KOPT-K1 (cell line): Measurements from ENCODE around the gene ITGA4.

Source experiments
- H3K27ac ChIP-seq: fragments of 200-600 bp; sonication (generic); 2 replicates; pipeline ENCODE4 v1.5.1; 2016; ENCODE audit warnings: antibody characterized with exemption, mild to moderate bottlenecking, low read depth, low read length; ENCODE audit not compliant: poor library complexity, severe bottlenecking
- H3K36me3 ChIP-seq: fragments of 200-600 bp; sonication (generic); 2 replicates; pipeline ENCODE4 v1.5.1; 2017; ENCODE audit warnings: antibody characterized with exemption, mild to moderate bottlenecking, low read length, moderate library complexity; ENCODE audit not compliant: insufficient read depth
- H3K9me3 ChIP-seq: fragments of 200-600 bp; sonication (generic); 2 replicates; pipeline ENCODE4 v1.5.1; 2017; ENCODE audit warnings: antibody characterized with exemption, low read length, mild to moderate bottlenecking; ENCODE audit not compliant: insufficient read depth, poor library complexity, severe bottlenecking

Gene ITGA4

GRCh38 chr2:181517685-181518301, 60.6 kb downstream of the ITGA4 start:
- no peaks in the 10 kb centered on the region for H3K9me3 ChIP-seq
- peaks cover 99% of the 10 kb centered on the region for H3K36me3 ChIP-seq
- no peak overlapping the region for H3K27ac ChIP-seq

DNA sequence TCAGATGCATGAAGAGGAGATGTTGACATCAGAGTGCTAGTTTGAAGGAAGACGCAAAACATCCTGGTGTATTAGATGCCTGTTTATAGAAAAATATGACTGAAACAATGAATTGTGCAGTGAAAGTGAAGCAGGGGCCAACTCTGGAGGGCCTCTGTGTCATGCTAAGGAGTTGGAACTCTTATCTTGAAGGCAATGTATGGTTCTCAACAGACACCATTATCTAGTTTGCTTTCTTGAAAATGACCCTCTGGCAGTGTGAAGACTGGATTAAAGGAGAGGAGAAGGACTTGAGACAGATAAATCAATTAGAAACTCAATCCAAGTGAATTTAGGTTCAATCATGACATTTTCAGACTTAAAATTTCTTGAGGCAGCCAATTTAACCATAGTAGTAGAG, 63.1 kb downstream of the ITGA4 start:
- Histone ChIP-seq H3K27ac (no peak overlapping the region), H3K36me3 (peaks cover 99% of the 10 kb centered on the region), H3K9me3 (no peaks in the 10 kb centered on the region)

- Histone ChIP-seq H3K27ac (no peak overlapping the region), H3K36me3 (peaks cover 100% of the 10 kb centered on the region), H3K9me3 (no peaks in the 10 kb centered on the region)
Observed at GRCh38 chr2:181523756-181524155, 66.6 kb downstream of the ITGA4 start.

- Histone ChIP-seq H3K27ac (no peak overlapping the region), H3K36me3 (peaks cover 100% of the 10 kb centered on the region), H3K9me3 (no peaks in the 10 kb centered on the region)
Observed at GRCh38 chr2:181526014-181526413, 68.8 kb downstream of the ITGA4 start.

DNA sequence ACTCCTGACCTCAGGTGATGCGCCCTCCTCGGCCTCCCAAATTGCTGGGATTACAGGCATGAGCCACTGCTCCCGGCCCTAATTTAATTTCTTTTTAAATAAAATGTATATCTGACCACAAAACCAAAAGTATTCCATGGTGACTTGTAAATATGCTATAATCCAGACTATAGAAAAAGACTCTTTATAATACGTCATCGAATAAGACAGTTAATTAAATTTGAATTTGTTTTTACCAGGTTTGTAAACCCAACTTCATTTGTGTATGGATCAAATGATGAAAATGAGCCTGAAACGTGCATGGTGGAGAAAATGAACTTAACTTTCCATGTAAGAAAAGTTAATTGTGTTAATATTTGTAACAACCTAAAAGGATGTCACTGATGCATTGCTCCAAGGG, 69.9 kb downstream of the ITGA4 start:
- Histone ChIP-seq H3K36me3 (peaks cover 100% of the 10 kb centered on the region), H3K9me3 (no peaks in the 10 kb centered on the region), H3K27ac (no peak overlapping the region)

GRCh38 chr2:181528441-181528840, 71.3 kb downstream of the ITGA4 start:
- H3K27ac ChIP-seq, result no peak overlapping the region
- no peaks in the 10 kb centered on the region for H3K9me3 ChIP-seq
- H3K36me3 ChIP-seq, result peaks cover 99% of the 10 kb centered on the region

GRCh38 chr2:181536730-181537129, 79.5 kb downstream of the ITGA4 start:
- Histone ChIP-seq H3K36me3 (peaks cover 99% of the 10 kb centered on the region), H3K9me3 (no peaks in the 10 kb centered on the region), H3K27ac (no peak overlapping the region)

GRCh38 chr2:181540421-181540820, 83.2 kb downstream of the ITGA4 start:
- Histone ChIP-seq H3K27ac (no peak overlapping the region), H3K36me3 (peaks cover 67% of the 10 kb centered on the region), H3K9me3 (no peaks in the 10 kb centered on the region)

DNA sequence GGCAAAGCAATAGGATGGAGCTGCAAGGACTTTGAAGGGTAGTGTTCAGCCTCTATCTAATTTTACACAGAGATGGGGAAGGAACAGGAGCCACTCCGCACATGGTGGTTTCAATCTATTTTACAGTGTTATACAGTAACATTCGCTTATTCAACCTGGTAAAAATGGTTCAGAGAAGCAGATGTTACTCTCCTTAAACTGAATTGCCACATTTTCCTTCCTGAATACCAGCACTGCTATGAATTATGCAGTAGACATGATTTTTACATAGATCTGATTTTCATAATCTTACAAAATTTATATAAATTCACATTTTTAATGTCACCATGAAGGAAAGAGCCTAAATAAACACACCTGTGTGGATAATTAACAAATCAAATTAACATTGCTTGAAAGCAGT, 85.0 kb downstream of the ITGA4 start:
- Histone ChIP-seq H3K27ac (no peak overlapping the region), H3K36me3 (peaks cover 63% of the 10 kb centered on the region), H3K9me3 (no peaks in the 10 kb centered on the region)

DNA sequence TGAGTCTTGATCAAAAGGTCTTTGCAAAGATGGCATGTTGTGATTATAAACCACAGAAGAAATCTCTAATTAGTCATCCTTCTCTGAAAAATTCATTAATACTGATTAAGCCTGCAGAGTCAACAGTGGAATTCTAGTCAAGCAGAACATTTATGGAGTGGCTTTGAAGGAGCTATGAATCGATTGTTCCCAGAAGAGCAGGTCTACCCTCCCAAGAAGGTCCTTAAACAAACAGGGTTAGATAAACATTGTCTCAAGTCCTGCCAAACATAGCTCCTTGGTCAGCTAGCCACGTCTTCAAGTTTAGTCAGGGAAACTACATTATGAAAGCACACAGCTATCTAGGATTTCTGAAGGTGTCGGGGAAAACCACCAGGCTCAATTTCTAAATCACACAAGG, 88.9 kb downstream of the ITGA4 start:
- no peak overlapping the region for H3K27ac ChIP-seq
- H3K9me3 ChIP-seq, result no peaks in the 10 kb centered on the region
- peaks cover 59% of the 10 kb centered on the region for H3K36me3 ChIP-seq

DNA sequence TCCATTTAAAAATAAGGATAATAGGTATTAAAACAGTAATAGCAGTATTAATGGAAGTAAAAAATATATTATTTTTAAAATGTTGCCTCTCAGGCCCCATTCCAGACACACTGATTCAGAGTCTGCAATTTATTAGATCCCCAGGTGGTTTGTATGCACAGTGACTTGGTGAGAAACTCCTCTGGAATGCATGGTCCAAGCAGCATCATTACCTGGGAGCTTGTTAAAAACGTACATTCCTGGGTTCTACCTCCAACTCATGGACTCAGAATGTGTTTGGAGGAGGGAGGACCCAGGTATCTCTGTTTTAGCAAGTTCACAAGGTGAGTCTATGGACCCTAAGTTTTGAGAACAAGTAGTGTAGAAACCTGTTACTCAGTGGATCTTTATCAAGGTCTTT, 95.6 kb downstream of the ITGA4 start:
- Histone ChIP-seq H3K9me3 (no peaks in the 10 kb centered on the region), H3K27ac (no peak overlapping the region), H3K36me3 (peaks cover 31% of the 10 kb centered on the region)

DNA sequence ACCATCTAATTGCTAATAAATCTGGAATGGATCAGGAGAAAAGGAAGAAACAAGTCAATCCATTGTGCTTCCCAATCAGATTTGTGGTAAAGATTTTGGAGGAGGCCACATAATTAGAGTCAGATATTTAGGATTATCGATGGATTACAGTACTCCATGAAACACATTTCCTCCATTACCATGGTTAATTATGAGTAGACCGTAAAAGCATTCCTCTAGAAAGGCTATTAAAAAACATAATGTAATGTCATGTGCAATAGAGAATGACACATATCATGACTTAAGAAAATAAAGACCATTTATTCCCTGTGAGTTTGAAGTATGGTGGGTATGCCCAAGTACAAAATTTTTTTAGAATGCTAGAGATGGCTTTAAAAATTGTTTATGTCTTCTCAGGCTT, 96.1 kb downstream of the ITGA4 start:
- H3K36me3 ChIP-seq, result peaks cover 28% of the 10 kb centered on the region
- H3K27ac ChIP-seq, result no peak overlapping the region
- no peaks in the 10 kb centered on the region for H3K9me3 ChIP-seq

DNA sequence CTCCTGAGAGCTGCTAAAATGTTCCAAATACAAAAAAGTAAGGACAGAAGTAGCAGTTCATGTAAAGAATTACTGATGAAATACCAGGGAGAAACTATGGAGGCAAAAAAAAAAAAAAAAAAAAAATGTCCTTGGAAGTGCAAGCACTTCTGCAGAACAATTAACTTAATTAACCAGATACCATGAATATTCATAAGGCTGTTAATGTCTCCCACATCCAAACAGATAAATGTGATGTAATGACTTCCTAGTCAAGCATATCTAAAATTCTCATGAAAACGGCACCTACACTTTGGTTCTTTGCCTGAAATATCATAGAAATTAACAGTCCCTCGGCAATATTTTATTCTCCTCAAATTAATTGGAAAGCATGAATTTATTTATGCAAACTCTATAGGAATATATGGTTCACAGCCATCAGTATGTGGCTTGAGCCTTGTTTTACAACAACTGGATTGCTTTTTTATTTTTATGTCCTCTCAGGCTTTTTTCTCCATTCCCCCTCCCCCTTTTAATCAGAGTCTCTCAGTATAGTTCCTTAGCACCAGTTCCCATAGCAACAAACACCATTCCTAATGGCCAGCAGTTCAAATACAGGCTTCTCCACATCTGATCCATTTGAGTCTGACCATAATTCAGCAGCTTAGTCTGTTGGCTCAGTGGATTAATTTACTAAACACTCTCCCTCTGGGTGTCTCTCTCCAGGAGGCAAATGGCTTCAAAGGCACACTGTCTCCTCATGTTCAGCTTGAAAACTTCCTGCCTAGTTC, 97.1 kb downstream of the ITGA4 start:
- H3K9me3 ChIP-seq, result no peaks in the 10 kb centered on the region
- peaks cover 18% of the 10 kb centered on the region; the same call in 1 of the 2 replicates for H3K36me3 ChIP-seq
- H3K27ac ChIP-seq, result no peak overlapping the region

- Histone ChIP-seq H3K9me3 (no peaks in the 10 kb centered on the region), H3K36me3 (no peaks in the 10 kb centered on the region), H3K27ac (no peak overlapping the region)
Observed at GRCh38 chr2:181558371-181558770, 101.2 kb downstream of the ITGA4 start.

- Histone ChIP-seq H3K27ac (no peak overlapping the region), H3K36me3 (no peaks in the 10 kb centered on the region), H3K9me3 (no peaks in the 10 kb centered on the region)
Observed at GRCh38 chr2:181563101-181563692, 106.0 kb downstream of the ITGA4 start.
